CD14-positive monocyte (primary cell): ENCODE measurements around the gene NARF. TPM values are rescaled to one million over a fixed set of nuclear protein-coding genes. Genes with fewer than 3 reads are reported as not detected.

Source experiments
- DNase-seq, 3 donors: peaks; one replicate each; pipeline ENCODE4 v3.0.0-alpha.2; 2011 to 2022
- H2AFZ ChIP-seq: 2 replicates; pipeline ENCODE4 v1.6.0; 2012; ENCODE audit warnings: mild to moderate bottlenecking, low read depth, low read length, inconsistent platforms; ENCODE audit not compliant: insufficient read depth, poor library complexity, severe bottlenecking
- H3K27ac ChIP-seq, 2 donors: 1 replicate in 1 of 2; 2 replicates in 1 of 2; pipeline ENCODE4 v1.5.1; 2012 to 2013; ENCODE audit warnings: low read length in 2 of 2, control low read depth in 1 of 2, inconsistent platforms in 1 of 2, low read depth in 1 of 2, mild to moderate bottlenecking in 1 of 2
- H3K27me3 ChIP-seq, 2 donors: one replicate each; pipeline versions ENCODE4 v1.6.0 to v1.6.1; 2011 to 2013; ENCODE audit warnings: low read length in 2 of 2; ENCODE audit not compliant: control insufficient read depth in 2 of 2, insufficient read depth in 2 of 2
- H3K36me3 ChIP-seq, 2 donors: replicated peaks in 1 of 2; 1 replicate in 1 of 2; 2 replicates in 1 of 2; pipeline versions ENCODE4 v1.5.1 to v1.6.1; 2012 to 2013; ENCODE audit warnings: low read length in 2 of 2, control low read depth in 1 of 2, inconsistent platforms in 1 of 2, mild to moderate bottlenecking in 1 of 2; ENCODE audit not compliant: insufficient read depth in 2 of 2, control insufficient read depth in 1 of 2
- H3K4me1 ChIP-seq, 2 donors: 1 replicate in 1 of 2; 2 replicates in 1 of 2; pipeline versions ENCODE4 v1.5.1 to v1.6.1; 2012 to 2013; ENCODE audit warnings: low read length in 2 of 2, control low read depth in 1 of 2, inconsistent platforms in 1 of 2, mild to moderate bottlenecking in 1 of 2, moderate library complexity in 1 of 2; ENCODE audit not compliant: insufficient read depth in 2 of 2, control insufficient read depth in 1 of 2
- H3K4me2 ChIP-seq: replicated peaks from 2 replicates; pipeline ENCODE3; 2012; ENCODE audit warnings: low read length, moderate library complexity, mild to moderate bottlenecking; ENCODE audit not compliant: poor library complexity, severe bottlenecking; ENCODE audit errors: extremely low read depth
- H3K4me3 ChIP-seq, 3 experiments: fragments of 200-600 bp in 1 of 3; sonication (generic) in 1 of 3; replicated peaks in 1 of 3; 1 replicate in 2 of 3; 2 replicates in 1 of 3; pipeline ENCODE4 v1.5.1; 2011 to 2013; ENCODE audit warnings: low read length in 3 of 3, mild to moderate bottlenecking in 3 of 3, control low read depth in 2 of 3, low read depth in 2 of 3, inconsistent platforms in 1 of 3, moderate library complexity in 1 of 3
- H3K79me2 ChIP-seq: 2 replicates; pipeline ENCODE4 v1.6.0; 2012; ENCODE audit warnings: mild to moderate bottlenecking, control low read depth, inconsistent platforms, low read length, moderate library complexity; ENCODE audit not compliant: insufficient read depth
- H3K9ac ChIP-seq: 2 replicates; pipeline ENCODE4 v1.6.0; 2017; ENCODE audit warnings: low read length, mild to moderate bottlenecking; ENCODE audit not compliant: insufficient read depth, poor library complexity, severe bottlenecking
- H3K9me3 ChIP-seq, 2 donors: replicated peaks in 1 of 2; 1 replicate in 1 of 2; 2 replicates in 1 of 2; pipeline versions ENCODE4 v1.5.1 to v1.6.1; 2012 to 2013; ENCODE audit warnings: low read length in 2 of 2, control low read depth in 1 of 2; ENCODE audit not compliant: control insufficient read depth in 1 of 2, insufficient read depth in 1 of 2
- H4K20me1 ChIP-seq: 2 replicates; pipeline ENCODE4 v1.6.0; 2012; ENCODE audit warnings: mild to moderate bottlenecking, low read length, control low read depth, moderate library complexity; ENCODE audit not compliant: insufficient read depth
- H3K27ac Mint-ChIP-seq, 7 donors: one replicate each; pipeline ENCODE4 v1.8.0; 2020; ENCODE audit warnings: mild to moderate bottlenecking in 7 of 7, mixed read lengths in 7 of 7, moderate library complexity in 6 of 7, inconsistent platforms in 2 of 7
- H3K27me3 Mint-ChIP-seq, 3 donors: one replicate each; pipeline ENCODE4 v1.8.0; 2021 to 2022; ENCODE audit warnings: low read depth in 3 of 3, mild to moderate bottlenecking in 3 of 3, mixed read lengths in 3 of 3, moderate library complexity in 3 of 3, inconsistent platforms in 1 of 3
- H3K36me3 Mint-ChIP-seq, 2 donors: one replicate each; pipeline ENCODE4 v1.8.0; 2020; ENCODE audit warnings: mixed read lengths in 2 of 2, inconsistent platforms in 1 of 2, mild to moderate bottlenecking in 1 of 2
- H3K4me1 Mint-ChIP-seq: one replicate; pipeline ENCODE4 v1.8.0; 2020; ENCODE audit warnings: mild to moderate bottlenecking, mixed read lengths
- H3K4me3 Mint-ChIP-seq, 2 donors: one replicate each; pipeline ENCODE4 v1.8.0; 2020; ENCODE audit warnings: mild to moderate bottlenecking in 2 of 2, mixed read lengths in 2 of 2, moderate library complexity in 1 of 2
- H3K9me3 Mint-ChIP-seq, 7 donors: one replicate each; pipeline ENCODE4 v1.8.0; 2020 to 2022; ENCODE audit warnings: mixed read lengths in 7 of 7, mild to moderate bottlenecking in 6 of 7, moderate library complexity in 6 of 7, inconsistent platforms in 2 of 7
- WGBS: methylation state at CpG from one replicate; pipeline ENCODE4 v1.1.5; 2013; ENCODE audit warnings: missing lambda C conversion rate; ENCODE audit not compliant: insufficient coverage; 5-methylcytosine and 5-hydroxymethylcytosine counted together
- intact Hi-C, 2 donors: fragments of 100-400 bp; cut with micrococcal nuclease; formaldehyde crosslinking; loops; one replicate each; pipeline versions ENCODE4 v1.15.0 to v1.15.1; 2023
- polyA plus RNA-seq, 3 donors: library from polyadenylated mRNA; depleted of rRNA in 1 of 3; unstranded in 2 of 3; stranded (reverse) in 1 of 3; fragments of 300-500 nt in 2 of 3; fragments of >200 nt in 1 of 3; fragmentation: Illumina TruSeq in 2 of 3; gene quantifications; 1 replicate in 2 of 3; 2 replicates in 1 of 3; pipeline ENCODE4 v1.2.3, GENCODE V29; 2012 to 2021
- TF ChIP-seq, protein P1 (sequence below): fragments of 200-600 bp; IDR thresholded peaks from one replicate; pipeline ENCODE4 v1.8.0; 2022; ENCODE audit warnings: antibody characterized with exemption, mild to moderate bottlenecking

NARF gene
- polyA plus RNA-seq, 3 donors, result 91.2 to 101 (median 100) TPM

DNA sequence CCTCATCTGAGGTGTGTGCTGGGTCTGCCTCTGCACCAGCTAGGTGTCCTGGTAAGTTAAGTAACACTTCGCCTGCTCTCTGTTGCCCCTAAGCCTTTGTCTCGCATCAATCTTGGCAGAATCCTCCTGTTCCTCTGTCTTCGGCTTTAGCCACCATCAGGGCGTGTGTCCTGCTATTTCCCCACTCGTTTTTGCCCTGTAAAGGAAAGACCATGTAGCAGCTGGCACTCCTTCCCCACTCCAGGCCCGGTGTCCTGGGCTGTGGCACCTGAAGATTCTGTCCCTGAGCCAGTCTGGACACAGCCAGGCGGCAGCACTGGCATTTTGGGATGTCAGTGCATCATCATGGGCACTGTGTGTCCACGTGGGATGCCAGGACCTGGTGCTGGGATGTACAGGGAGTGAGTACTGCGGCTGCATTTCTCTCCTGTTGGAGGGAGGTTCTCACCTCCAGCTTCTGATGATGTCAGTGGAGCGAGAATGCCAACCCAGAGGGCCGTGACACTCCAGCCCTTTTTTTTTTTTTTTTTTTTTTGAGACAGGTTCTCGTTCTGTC, 34.8 kb downstream of the NARF start:
- Histone ChIP-seq H3K9me3 (no peaks in the 10 kb centered on the region), H4K20me1 (no peaks in the 10 kb centered on the region), H3K4me1 (peaks cover 15 to 19% of the 10 kb centered on the region in 2 donors), H3K36me3 (peaks cover 5 to 13% of the 10 kb centered on the region in 2 donors), H3K79me2 (no peaks in the 10 kb centered on the region), H3K4me2 (no peak overlapping the region), H3K4me3 (no peak overlapping the region), H2AFZ (no peak overlapping the region), H3K9ac (no peak overlapping the region), H3K27ac (no peak overlapping the region), H3K27me3 (no peaks in the 10 kb centered on the region)
- TF ChIP-seq, protein P1, sequence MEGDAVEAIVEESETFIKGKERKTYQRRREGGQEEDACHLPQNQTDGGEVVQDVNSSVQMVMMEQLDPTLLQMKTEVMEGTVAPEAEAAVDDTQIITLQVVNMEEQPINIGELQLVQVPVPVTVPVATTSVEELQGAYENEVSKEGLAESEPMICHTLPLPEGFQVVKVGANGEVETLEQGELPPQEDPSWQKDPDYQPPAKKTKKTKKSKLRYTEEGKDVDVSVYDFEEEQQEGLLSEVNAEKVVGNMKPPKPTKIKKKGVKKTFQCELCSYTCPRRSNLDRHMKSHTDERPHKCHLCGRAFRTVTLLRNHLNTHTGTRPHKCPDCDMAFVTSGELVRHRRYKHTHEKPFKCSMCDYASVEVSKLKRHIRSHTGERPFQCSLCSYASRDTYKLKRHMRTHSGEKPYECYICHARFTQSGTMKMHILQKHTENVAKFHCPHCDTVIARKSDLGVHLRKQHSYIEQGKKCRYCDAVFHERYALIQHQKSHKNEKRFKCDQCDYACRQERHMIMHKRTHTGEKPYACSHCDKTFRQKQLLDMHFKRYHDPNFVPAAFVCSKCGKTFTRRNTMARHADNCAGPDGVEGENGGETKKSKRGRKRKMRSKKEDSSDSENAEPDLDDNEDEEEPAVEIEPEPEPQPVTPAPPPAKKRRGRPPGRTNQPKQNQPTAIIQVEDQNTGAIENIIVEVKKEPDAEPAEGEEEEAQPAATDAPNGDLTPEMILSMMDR, result no peak
- WGBS, result 94% methylated on average over 8 of the region's 12 CpGs
- H3K9me3 Mint-ChIP-seq, result no peaks in the 10 kb centered on the region
- no peak overlapping the region for H3K27ac Mint-ChIP-seq
- intact Hi-C loops, result loop anchor here in 1 of 2 donors (10.0 kb wide), 1 partner anchor 61 kb away; no protein-coding TSS in a partner anchor
- no peak overlapping the region for H3K4me3 Mint-ChIP-seq
- peaks cover 12 to 13% of the 10 kb centered on the region in 2 donors for H3K36me3 Mint-ChIP-seq
- DNase-seq, result no peak
- peaks cover 0 to 7% (median 0%) of the 10 kb centered on the region in 3 donors for H3K27me3 Mint-ChIP-seq
- H3K4me1 Mint-ChIP-seq, result peaks cover 23% of the 10 kb centered on the region

GRCh38 chr17:82494236-82495055, 35.9 kb downstream of the NARF start:
- H3K9ac ChIP-seq, result no peak overlapping the region
- peak overlapping the region; percentile 32 to 44 for H3K27ac ChIP-seq
- H3K4me3 Mint-ChIP-seq, result peak overlapping the region in 1 of 2 donors; percentile 12
- H3K4me1 Mint-ChIP-seq, result peaks cover 30% of the 10 kb centered on the region
- peak; percentile 77 to 90 (median 83) for DNase-seq
- H3K9me3 Mint-ChIP-seq, result no peaks in the 10 kb centered on the region
- peak overlapping the region; percentile 21 to 82 (median 53) for H3K27ac Mint-ChIP-seq
- 20% methylated on average over 8 of the region's 17 CpGs for WGBS
- H3K36me3 Mint-ChIP-seq, result peaks cover under 1 to 1% of the 10 kb centered on the region in 2 donors
- peak overlapping the region; percentile 11 for H2AFZ ChIP-seq
- no peaks in the 10 kb centered on the region for H3K27me3 ChIP-seq
- TF ChIP-seq, protein P1, result peak; percentile 82
- peaks cover 0 to 7% (median 0%) of the 10 kb centered on the region in 3 donors for H3K27me3 Mint-ChIP-seq
- H3K4me2 ChIP-seq, result no peak overlapping the region
- H4K20me1 ChIP-seq, result no peaks in the 10 kb centered on the region
- no peaks in the 10 kb centered on the region for H3K79me2 ChIP-seq
- H3K36me3 ChIP-seq, result peaks cover 0 to 2% of the 10 kb centered on the region in 2 donors
- peaks cover 23 to 30% of the 10 kb centered on the region in 2 donors for H3K4me1 ChIP-seq
- H3K4me3 ChIP-seq, result no peak overlapping the region
- no peaks in the 10 kb centered on the region for H3K9me3 ChIP-seq
- intact Hi-C loops, result loop anchor here in 1 of 2 donors (10.0 kb wide), 1 partner anchor 60 kb away; no protein-coding TSS in a partner anchor
